IMR-90 (cell line): Measurements from ENCODE around the gene AGTR1. TPM values are rescaled to one million over a fixed set of nuclear protein-coding genes. Genes with fewer than 3 reads are reported as not detected.

Source experiments
- ATAC-seq: fragments of 200-7000 bp; cut with Tn5 transposase; 2 replicates; pipeline ENCODE4 v1.9.1; 2020; ENCODE audit warnings: low read depth, mild to moderate bottlenecking, moderate library complexity
- BruUV-seq: library from RNA; stranded (reverse); fragments of 400-500 nt; replicated peaks from 2 replicates; lab custom pipeline; 2021; lab: Mats Ljungman, UMichigan
- CTCF ChIA-PET: fragments of 300-600 bp; formaldehyde crosslinking; extraction: SDS; loops from one replicate; lab custom pipeline; 2021; ENCODE audit warnings: antibody characterized with exemption; lab: Yijun Ruan, JAX
- POLR2A ChIA-PET: fragments of 300-600 bp; sonication (Branson Sonifier 250); formaldehyde crosslinking; loops from one replicate; lab custom pipeline; 2022; ENCODE audit warnings: antibody characterized with exemption; ENCODE audit not compliant: unreplicated experiment; lab: Charles Lee
- DNase-seq: peaks from one replicate; pipeline ENCODE4 v3.0.0; 2013
- H2AFZ ChIP-seq: replicated peaks from 2 replicates; pipeline ENCODE3; 2013; ENCODE audit warnings: low read length, mild to moderate bottlenecking; ENCODE audit not compliant: poor library complexity
- H2AK5ac ChIP-seq: 2 replicates; pipeline ENCODE4 v1.6.1; 2013; ENCODE audit warnings: low read depth, low read length, inconsistent platforms
- H2AK9ac ChIP-seq: replicated peaks from 2 replicates; pipeline ENCODE3; 2013; ENCODE audit warnings: mild to moderate bottlenecking, low read depth, low read length, moderate library complexity; ENCODE audit not compliant: poor library complexity
- H2BK120ac ChIP-seq: 2 replicates; pipeline ENCODE4 v1.6.1; 2013; ENCODE audit warnings: low read depth, low read length, inconsistent platforms
- H2BK15ac ChIP-seq: 3 replicates; pipeline ENCODE4 v1.6.1; 2013; ENCODE audit warnings: low read depth, low read length, inconsistent platforms
- H2BK20ac ChIP-seq: 2 replicates; pipeline ENCODE4 v1.6.1; 2013; ENCODE audit warnings: low read depth, mild to moderate bottlenecking, inconsistent platforms, low read length, moderate library complexity
- H2BK5ac ChIP-seq: 2 replicates; pipeline ENCODE4 v1.6.1; 2013; ENCODE audit warnings: mild to moderate bottlenecking, low read depth, low read length, inconsistent platforms; ENCODE audit not compliant: poor library complexity, severe bottlenecking
- H3K14ac ChIP-seq: replicated peaks from 2 replicates; pipeline ENCODE4 v1.6.1; 2013; ENCODE audit warnings: low read depth, low read length, inconsistent platforms
- H3K18ac ChIP-seq: 2 replicates; pipeline ENCODE4 v1.6.1; 2013; ENCODE audit warnings: low read depth, low read length, control low read depth
- H3K23ac ChIP-seq: 2 replicates; pipeline ENCODE4 v1.6.1; 2013; ENCODE audit warnings: low read depth, low read length, inconsistent platforms
- H3K27ac ChIP-seq: 2 replicates; pipeline ENCODE4 v1.5.1; 2013; ENCODE audit warnings: mild to moderate bottlenecking, control low read depth, low read length; ENCODE audit not compliant: insufficient read depth
- H3K27me3 ChIP-seq: 2 replicates; pipeline ENCODE4 v1.6.1; 2013; ENCODE audit warnings: low read length; ENCODE audit not compliant: control insufficient read depth, insufficient read depth
- H3K36me3 ChIP-seq: 2 replicates; pipeline ENCODE4 v1.6.1; 2013; ENCODE audit warnings: low read length, mixed read lengths; ENCODE audit not compliant: control insufficient read depth, insufficient read depth
- H3K4ac ChIP-seq: 2 replicates; pipeline ENCODE4 v1.6.1; 2013; ENCODE audit warnings: low read depth, low read length, inconsistent platforms
- H3K4me1 ChIP-seq: 2 replicates; pipeline ENCODE4 v1.6.1; 2013; ENCODE audit warnings: low read length, mixed read lengths; ENCODE audit not compliant: control insufficient read depth, insufficient read depth
- H3K4me2 ChIP-seq: 2 replicates; pipeline ENCODE4 v1.6.1; 2013; ENCODE audit warnings: low read depth, mild to moderate bottlenecking, control low read depth, low read length, moderate library complexity
- H3K4me3 ChIP-seq: 2 replicates; pipeline ENCODE4 v1.5.1; 2013; ENCODE audit warnings: low read depth, mild to moderate bottlenecking, control low read depth, low read length, moderate library complexity; ENCODE audit not compliant: insufficient read depth
- H3K56ac ChIP-seq: 2 replicates; pipeline ENCODE4 v1.6.1; 2013; ENCODE audit warnings: low read length, inconsistent platforms; ENCODE audit not compliant: insufficient read depth; ENCODE audit errors: extremely low read depth
- H3K79me1 ChIP-seq, 2 experiments: 2 replicates each; pipeline ENCODE4 v1.6.1; 2013; ENCODE audit warnings: low read length in 2 of 2, inconsistent platforms in 1 of 2, low read depth in 1 of 2
- H3K9ac ChIP-seq: 2 replicates; pipeline ENCODE4 v1.6.1; 2013; ENCODE audit warnings: low read depth, low read length, control low read depth
- H3K9me1 ChIP-seq: 2 replicates; pipeline ENCODE4 v1.6.1; 2013; ENCODE audit warnings: low read length, inconsistent platforms; ENCODE audit not compliant: insufficient read depth
- H3K9me3 ChIP-seq: 2 replicates; pipeline ENCODE4 v1.6.1; 2013; ENCODE audit warnings: low read length; ENCODE audit not compliant: control insufficient read depth, insufficient read depth
- H4K20me1 ChIP-seq: 2 replicates; pipeline ENCODE4 v1.6.1; 2013; ENCODE audit warnings: low read length, inconsistent platforms; ENCODE audit not compliant: insufficient read depth
- H4K5ac ChIP-seq: 2 replicates; pipeline ENCODE4 v1.6.1; 2013; ENCODE audit warnings: mild to moderate bottlenecking, low read depth, low read length, control low read depth
- H4K8ac ChIP-seq, 2 experiments: 2 replicates each; pipeline ENCODE4 v1.6.1; 2013; ENCODE audit warnings: low read depth in 2 of 2, low read length in 2 of 2, control low read depth in 1 of 2, inconsistent platforms in 1 of 2
- H4K91ac ChIP-seq: 2 replicates; pipeline ENCODE4 v1.6.1; 2013; ENCODE audit warnings: low read depth, low read length, inconsistent platforms; ENCODE audit not compliant: insufficient read depth
- BHLHE40 ChIP-seq: fragments of 150-350 bp; IDR thresholded peaks from 2 replicates; pipeline ENCODE4 v1.6.1; 2016; ENCODE audit warnings: mild to moderate bottlenecking, low read depth, low read length
- CEBPB ChIP-seq: IDR thresholded peaks from 2 replicates; pipeline ENCODE4 v1.6.1; 2012; ENCODE audit warnings: low read depth, low read length, improper control_type of control experiment
- CHD1 ChIP-seq: IDR thresholded peaks from 2 replicates; pipeline ENCODE4 v1.6.1; 2012; ENCODE audit warnings: low read depth, low read length, improper control_type of control experiment
- CTCF ChIP-seq: conservative IDR thresholded peaks from 2 replicates; pipeline ENCODE4 v1.5.1; 2012; ENCODE audit warnings: mild to moderate bottlenecking, low read depth, low read length, improper control_type of control experiment
- ELK1 ChIP-seq: fragments of 150-350 bp; IDR thresholded peaks from 2 replicates; pipeline ENCODE4 v1.6.1; 2016; ENCODE audit warnings: low read depth, mild to moderate bottlenecking, low read length, moderate library complexity, borderline replicate concordance
- FOS ChIP-seq: fragments of 150-350 bp; IDR thresholded peaks from 2 replicates; pipeline ENCODE4 v1.6.1; 2016; ENCODE audit warnings: low read depth, low read length
- MAFK ChIP-seq: IDR thresholded peaks from 2 replicates; pipeline ENCODE4 v1.6.1; 2012; ENCODE audit warnings: low read depth, low read length, improper control_type of control experiment
- MAZ ChIP-seq: IDR thresholded peaks from 2 replicates; pipeline ENCODE4 v1.6.1; 2012; ENCODE audit warnings: low read depth, mild to moderate bottlenecking, low read length, improper control_type of control experiment, moderate library complexity, borderline replicate concordance
- MXI1 ChIP-seq: IDR thresholded peaks from 2 replicates; pipeline ENCODE4 v1.6.1; 2012; ENCODE audit warnings: low read depth, mild to moderate bottlenecking, low read length, moderate library complexity, borderline replicate concordance
- NFE2L2 ChIP-seq: fragments of 150-350 bp; IDR thresholded peaks from 2 replicates; pipeline ENCODE4 v1.6.1; 2016; ENCODE audit warnings: low read depth, mild to moderate bottlenecking, low read length
- POLR2A ChIP-seq: IDR thresholded peaks from 2 replicates; pipeline ENCODE4 v1.6.1; 2012; ENCODE audit warnings: mild to moderate bottlenecking, low read depth, low read length
- RAD21 ChIP-seq: IDR thresholded peaks from 2 replicates; pipeline ENCODE4 v1.6.1; 2012; ENCODE audit warnings: low read length, improper control_type of control experiment
- RCOR1 ChIP-seq: IDR thresholded peaks from 2 replicates; pipeline ENCODE4 v1.6.1; 2012; ENCODE audit warnings: mild to moderate bottlenecking, low read length, improper control_type of control experiment; ENCODE audit not compliant: insufficient replicate concordance
- SMC3 ChIP-seq: fragments of 150-350 bp; IDR thresholded peaks from 2 replicates; pipeline ENCODE4 v1.6.1; 2016; ENCODE audit warnings: low read depth, mild to moderate bottlenecking, antibody characterized with exemption, low read length, moderate library complexity
- USF2 ChIP-seq: fragments of 150-350 bp; IDR thresholded peaks from 2 replicates; pipeline ENCODE4 v1.6.1; 2017; ENCODE audit warnings: mild to moderate bottlenecking, antibody characterized with exemption, low read length, low read depth
- WGBS, 2 experiments: methylation state at CpG; one replicate each; pipeline versions ENCODE4 v1.1.5 to v1.1.7; 2013; ENCODE audit warnings: missing lambda C conversion rate in 2 of 2; ENCODE audit not compliant: insufficient read length in 1 of 2; ENCODE audit errors: extremely low coverage in 2 of 2; 5-methylcytosine and 5-hydroxymethylcytosine counted together
- dilution Hi-C: fragments of 300-500 bp; cut with HindIII; formaldehyde crosslinking; loops from one replicate; pipeline ENCODE4 v1.14.3; 2018; ENCODE audit warnings: low sequenced_read_pairs; ENCODE audit not compliant: unreplicated experiment
- in situ Hi-C: fragments of 300-500 bp; cut with MboI; formaldehyde crosslinking; loops from 3 replicates; pipeline ENCODE4 v1.14.3; 2019; ENCODE audit warnings: low sequenced_read_pairs, inconsistent platforms, mixed read lengths
- intact Hi-C: fragments of 100-400 bp; cut with micrococcal nuclease; formaldehyde crosslinking; loops from 2 replicates; pipeline ENCODE4 v1.10.0; 2022
- polyA plus RNA-seq, 3 experiments: library from polyadenylated mRNA; depleted of rRNA; stranded (reverse); fragments of >200 nt; gene quantifications; 2 replicates each; pipeline ENCODE4 v1.2.3, GENCODE V29; 2012; ENCODE audit warnings: low replicate concordance in 1 of 3
- total RNA-seq: library from RNA; depleted of rRNA; stranded (reverse); fragments of >200 nt; gene quantifications from 2 replicates; pipeline ENCODE4 v1.2.3, GENCODE V29; 2012

AGTR1 gene
- total and polyA plus RNA-seq, 2 of the 4 experiments (the other 2 are of a cell fraction), result 2.2 to 2.7 TPM

- Histone ChIP-seq H2AFZ (no peak overlapping the region), H2BK20ac (no peak overlapping the region), H3K14ac (no peak overlapping the region), H3K18ac (no peak overlapping the region), H3K23ac (no peak overlapping the region), H3K9me1 (no peaks in the 10 kb centered on the region), H3K4me1 (no peaks in the 10 kb centered on the region), H4K8ac (no peak overlapping the region), H3K36me3 (no peaks in the 10 kb centered on the region), H4K5ac (no peak overlapping the region), H3K4ac (no peak overlapping the region), H3K9me3 (no peaks in the 10 kb centered on the region), H3K27me3 (no peaks in the 10 kb centered on the region), H4K20me1 (no peaks in the 10 kb centered on the region), H4K91ac (no peak overlapping the region), H2BK5ac (no peak overlapping the region), H3K9ac (no peak overlapping the region), H3K56ac (no peak overlapping the region), H3K4me2 (no peak overlapping the region), H3K79me1 (no peaks in the 10 kb centered on the region), H2AK9ac (no peak overlapping the region), H3K4me3 (no peak overlapping the region), H2BK120ac (no peak overlapping the region), H2BK15ac (no peak overlapping the region), H2AK5ac (no peak overlapping the region), H3K27ac (no peak overlapping the region)
- WGBS, 2 experiments, result no CpG with 5 or more reads among the region's 3 CpGs
- dilution Hi-C loops, result no loop called here
- ChIA-PET CTCF (no interaction called here), POLR2A (no interaction called here)
- TF ChIP-seq CEBPB (no peak), BHLHE40 (no peak), USF2 (no peak), MXI1 (no peak), MAFK (no peak), CHD1 (no peak), SMC3 (no peak), MAZ (no peak), RCOR1 (no peak), ELK1 (no peak), NFE2L2 (no peak), RAD21 (no peak), FOS (no peak), POLR2A (no peak), CTCF (no peak)
- no TSS peak for BruUV-seq
- intact Hi-C loops, result no loop called here
- in situ Hi-C loops, result no loop called here
- no peak for ATAC-seq
- DNase-seq, result no peak
Measured at GRCh38 chr3:148751461-148751860, 53.8 kb downstream of the AGTR1 start.
